Hematopoietic multipotent progenitor cell (in vitro differentiated cells): ENCODE measurements around the gene NR3C1. TPM values are rescaled to one million over a fixed set of nuclear protein-coding genes. Genes with fewer than 3 reads are reported as not detected.
A peak's percentile ranks its signal among the peaks of the same experiment; 100 is the strongest.

ENCODE experiments used
- DNase-seq, 3 donors: peaks; one replicate each; pipeline ENCODE4 v3.0.0-alpha.2; 2011 to 2015; ENCODE audit warnings: low read depth in 2 of 3, low spot score in 2 of 3
- total RNA-seq: library from RNA; depleted of rRNA; stranded (reverse); fragments of >200 nt; gene quantifications from one replicate; pipeline ENCODE4 v1.2.3, GENCODE V29; 2012

NR3C1 gene
- total RNA-seq, 1 donor, result 39.9 TPM

DNA sequence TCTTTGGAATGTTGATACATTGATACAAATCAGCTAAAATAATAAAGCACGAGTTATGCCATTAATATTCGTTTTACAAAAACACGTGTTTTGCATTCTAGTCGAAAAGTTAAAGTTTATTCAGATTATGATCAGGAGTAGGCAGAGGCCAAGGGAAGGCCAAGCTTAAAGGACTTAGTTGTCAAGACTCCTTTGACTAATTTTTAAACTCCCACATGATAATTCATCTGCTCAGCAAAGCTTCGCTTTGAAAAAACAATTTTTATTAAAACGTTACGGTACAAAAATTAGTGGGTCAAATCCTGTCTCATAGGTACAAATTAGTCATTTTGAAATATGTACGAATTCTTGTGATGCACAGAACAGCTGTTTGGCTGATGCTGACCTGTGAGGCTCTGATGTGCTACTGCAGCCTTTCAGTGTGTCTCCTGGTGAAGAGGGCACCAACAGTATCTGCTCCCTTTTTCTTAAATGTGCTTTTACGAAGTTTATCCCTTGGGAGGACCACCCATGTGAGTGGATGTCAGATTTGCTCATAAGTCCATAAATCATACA, 23.0 kb upstream of the NR3C1 start:
- no peak for DNase-seq

DNA sequence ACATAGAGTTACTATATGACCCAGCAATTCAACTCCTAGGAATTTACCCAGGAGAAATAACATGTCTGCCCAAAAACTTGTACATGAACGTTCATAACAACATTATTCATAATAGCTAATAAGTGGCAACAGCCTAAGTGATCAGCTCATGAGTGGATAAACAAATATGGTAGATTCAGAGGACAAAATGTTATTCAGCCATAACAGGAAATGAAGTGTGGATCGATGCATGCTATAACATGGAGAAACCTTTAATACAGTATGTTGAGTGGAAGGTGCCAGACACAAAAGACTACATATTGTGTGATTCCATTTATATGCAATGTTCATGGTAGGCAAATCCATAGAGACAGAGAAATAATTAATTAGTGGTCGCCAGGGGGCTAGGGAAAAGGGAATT, 22.3 kb upstream of the NR3C1 start:
- DNase-seq, result no peak

DNA sequence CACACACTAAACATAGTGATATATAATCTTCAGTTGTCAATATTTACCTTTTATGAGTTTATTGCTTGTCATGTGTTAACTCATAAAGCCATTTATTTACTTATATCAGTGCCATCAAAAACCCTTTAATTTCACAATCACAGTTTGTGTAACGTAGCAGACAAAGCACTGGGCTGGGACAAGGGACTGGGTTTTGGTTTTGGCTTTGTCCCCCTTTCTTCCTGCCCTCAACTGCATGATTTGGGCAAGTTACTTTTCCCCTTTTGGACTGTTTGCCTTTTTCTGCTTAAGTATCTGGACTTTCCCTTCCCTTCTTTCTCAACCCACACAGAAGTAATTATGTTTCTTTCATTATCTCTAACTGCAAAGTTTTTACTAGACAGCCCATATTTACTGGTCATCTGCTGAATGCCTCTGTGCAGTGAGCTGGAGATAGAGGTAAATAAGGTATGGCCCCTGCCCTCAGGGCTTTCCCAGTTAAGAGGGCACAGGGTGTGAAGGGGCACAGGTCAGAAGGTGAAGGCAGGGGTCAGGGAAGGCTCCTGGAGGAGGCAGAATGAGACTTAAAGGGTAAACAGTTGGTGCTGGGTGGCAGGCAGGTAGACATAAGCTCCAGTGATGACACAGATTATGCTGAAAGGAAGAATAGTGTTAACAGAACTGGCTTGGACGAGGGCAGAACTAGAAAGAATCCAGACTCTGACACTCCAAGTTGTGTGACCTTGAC, 14.8 kb upstream of the NR3C1 start:
- DNase-seq, result no peak

DNA sequence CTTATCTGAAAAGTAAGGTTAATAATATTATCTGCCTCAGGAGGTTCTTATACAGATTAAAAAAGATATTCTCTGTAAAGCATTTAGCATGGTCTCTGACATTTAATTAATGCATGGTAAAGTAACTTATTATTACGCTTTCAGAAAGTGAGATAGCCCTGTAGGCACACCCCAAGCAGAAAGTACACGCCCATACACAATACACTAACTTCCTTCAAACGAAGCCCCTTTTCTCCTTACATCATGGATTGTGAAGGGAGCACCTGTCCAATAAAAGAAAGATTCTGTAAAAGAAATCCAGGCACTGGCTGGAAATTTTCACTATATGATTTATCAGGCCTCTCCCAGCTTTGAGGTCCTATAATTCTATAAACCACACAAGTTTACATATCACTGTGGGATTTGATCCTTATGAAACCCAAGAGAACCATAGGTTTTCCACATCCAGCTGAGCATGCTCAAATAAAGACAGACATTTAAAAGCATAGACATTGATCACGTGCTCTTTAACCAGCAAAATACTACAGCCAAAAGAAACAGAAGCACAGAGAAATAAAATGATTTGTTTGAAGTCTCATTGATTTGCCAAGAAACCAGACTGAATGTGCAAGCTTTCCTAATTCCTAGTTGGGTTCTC, 14.1 kb upstream of the NR3C1 start:
- DNase-seq, result no peak

DNA sequence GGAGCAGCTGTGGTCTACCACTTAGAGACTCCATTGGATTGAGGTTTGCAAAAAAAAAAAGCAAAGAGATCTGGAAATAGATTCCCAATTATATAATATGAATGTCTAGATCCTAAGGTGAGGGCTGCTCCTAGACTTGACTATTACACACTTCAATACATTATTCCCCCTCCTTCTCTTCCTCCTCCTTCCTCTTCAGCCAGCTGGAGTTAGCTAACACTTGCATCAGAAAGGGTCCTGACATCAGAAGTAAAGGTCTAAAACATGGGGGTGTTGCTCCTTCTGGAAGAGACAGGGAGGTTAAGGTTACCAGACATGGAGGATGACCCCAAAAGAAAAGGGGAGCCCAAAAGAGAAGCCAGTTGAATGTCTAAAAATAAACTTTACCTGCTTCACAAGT, 12.9 kb upstream of the NR3C1 start:
- no peak for DNase-seq

DNA sequence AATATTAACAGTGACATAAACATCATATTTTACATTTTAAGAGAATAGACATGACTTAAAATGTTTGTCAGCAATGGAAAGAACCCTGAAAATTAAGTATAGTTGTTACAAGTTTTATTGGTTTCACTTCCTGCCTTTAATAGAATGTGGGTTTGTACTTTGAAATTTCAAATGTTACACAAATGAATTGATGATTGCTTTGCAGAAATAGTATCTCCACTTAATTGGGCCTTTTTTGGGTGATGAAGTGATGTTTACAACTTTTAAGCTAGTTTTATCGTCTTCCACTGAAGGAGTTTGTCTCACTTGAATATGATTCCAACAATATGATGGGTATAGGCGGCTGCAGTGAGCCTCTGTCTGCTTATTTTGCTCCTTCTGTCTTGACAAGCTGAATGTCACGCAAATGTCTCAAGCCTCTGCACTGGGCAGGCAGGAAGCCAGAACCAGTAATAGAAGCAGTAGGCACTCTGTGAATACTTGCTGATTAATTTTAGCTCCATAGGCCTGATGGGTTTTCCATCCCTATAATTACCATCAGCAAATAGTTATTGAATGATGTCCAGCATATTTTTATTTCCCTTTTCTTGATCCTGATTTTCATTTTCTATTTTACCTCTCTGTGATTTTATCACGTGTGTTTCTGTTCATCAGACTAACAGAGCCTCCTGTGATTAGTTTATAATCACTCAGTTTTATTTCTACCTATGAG, 10.6 kb upstream of the NR3C1 start:
- DNase-seq, result no peak

DNA sequence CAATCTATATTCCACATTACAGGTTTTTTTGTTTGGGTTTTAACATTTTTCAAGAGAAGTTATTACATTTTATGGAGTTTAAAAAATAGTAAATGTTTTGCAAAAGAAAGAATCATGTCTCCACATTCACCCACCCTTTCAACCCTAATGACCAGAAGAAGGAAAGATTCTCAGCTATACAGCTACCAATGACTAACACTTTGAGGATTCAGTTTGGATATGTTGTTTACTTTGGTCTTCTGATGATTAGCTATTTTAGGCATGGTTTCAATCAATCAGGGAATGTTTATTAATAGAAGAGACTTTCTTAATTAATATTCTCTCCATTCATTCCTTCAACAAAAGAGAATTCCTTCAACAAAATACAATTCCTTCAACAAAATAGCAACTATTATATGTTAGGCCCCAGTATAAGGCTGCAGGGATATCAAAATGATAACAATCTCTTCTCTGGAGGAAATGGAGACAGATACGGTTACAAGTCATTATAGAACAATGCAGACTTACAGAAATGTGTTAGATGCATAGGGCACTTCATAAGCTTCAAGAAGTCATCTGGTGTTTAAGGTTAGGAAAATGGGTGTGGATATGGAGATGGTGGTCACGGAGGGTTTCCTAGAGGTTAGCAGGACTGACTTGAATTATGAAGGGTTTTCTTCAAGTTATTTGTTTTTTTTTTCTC, 9.3 kb upstream of the NR3C1 start:
- DNase-seq, result no peak

DNA sequence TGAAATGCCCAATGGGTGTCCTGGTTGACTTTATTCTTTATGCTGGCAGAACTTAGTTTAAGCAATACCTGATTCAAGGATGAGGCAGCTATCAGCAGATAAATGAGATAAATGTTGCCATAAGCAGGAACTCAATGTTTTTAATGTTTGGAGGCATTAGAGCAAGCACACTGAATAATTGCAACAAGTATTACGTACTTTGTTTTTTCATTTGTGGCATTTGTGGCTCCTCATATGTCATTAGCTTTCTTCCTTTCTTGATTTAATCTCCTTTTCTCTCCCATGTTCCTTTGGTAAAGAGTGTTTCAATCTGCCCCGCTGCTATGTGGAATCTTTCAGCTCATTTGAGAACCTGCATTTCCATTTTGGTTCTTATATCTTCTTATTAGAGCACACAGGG, 6.4 kb upstream of the NR3C1 start:
- no peak for DNase-seq

DNA sequence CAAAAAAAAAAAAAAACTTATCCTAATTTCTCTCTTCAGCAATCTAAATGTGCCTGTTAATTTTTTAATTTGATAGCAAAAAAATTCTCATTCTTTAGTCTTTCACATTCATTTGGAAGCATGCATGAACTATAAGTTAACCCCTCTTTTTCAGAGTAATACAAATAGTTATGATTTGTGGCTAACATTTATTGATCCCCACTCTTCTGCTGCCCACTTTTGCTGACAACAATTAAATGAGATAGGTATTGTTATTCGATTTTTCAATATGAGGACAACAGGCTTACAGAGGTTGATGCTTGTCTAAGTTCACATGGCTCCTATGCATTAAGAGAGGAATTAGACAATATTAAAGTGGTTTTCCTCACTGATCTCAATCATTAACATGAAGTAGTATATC, 2.9 kb upstream of the NR3C1 start:
- no peak for DNase-seq

DNA sequence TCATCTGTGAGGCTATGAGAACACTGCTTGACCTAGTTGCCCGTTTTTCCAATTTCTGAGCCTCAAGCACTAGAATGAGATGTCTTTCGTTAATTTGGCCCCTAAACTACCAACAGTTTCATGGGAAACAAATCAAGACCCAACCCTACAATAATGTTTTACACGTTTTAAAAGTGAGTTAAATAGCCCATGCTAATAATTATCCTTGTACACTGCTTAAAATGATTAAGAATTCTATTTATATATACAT, 2.3 kb upstream of the NR3C1 start:
- no peak for DNase-seq

DNA sequence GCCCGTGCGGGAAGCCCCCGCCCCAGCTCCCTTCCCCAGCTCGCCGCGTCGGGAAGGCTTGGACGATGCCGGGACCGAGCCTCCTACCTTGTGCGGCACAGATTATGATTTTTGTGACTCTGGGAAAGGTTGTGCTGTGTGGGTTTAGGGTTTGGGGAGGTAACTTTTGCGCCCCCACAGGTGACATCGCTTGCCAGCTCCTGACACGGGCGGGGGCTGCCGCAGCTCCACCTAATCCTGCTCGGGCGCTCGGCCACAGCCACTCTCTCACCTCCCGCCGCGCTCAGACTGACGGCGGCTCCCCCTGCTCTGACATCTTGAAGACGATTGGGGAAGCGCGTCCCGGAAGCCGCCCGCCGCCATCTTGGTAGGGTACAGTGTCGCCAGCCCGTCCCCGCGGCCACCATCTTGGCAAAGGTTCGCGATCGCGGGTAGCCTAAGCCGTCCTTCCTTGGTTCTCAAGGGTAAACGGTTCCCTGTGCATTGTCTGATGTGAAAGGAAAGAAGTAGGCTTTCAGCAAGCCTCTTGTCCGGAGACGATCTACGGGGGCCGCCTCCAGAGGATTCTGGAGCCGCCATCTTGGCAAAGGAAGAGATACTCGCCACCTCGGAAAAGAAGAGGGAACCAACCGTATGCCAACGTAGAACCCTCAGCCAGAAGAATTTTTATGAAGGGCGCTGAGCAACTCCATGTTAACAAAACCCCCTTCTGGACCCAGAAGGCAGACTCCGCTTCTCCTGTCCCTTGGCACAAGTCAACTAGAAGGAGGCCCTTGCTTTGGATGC, 1.8 kb upstream of the NR3C1 start:
- peak; percentile 87 to 91 (median 88) for DNase-seq

DNA sequence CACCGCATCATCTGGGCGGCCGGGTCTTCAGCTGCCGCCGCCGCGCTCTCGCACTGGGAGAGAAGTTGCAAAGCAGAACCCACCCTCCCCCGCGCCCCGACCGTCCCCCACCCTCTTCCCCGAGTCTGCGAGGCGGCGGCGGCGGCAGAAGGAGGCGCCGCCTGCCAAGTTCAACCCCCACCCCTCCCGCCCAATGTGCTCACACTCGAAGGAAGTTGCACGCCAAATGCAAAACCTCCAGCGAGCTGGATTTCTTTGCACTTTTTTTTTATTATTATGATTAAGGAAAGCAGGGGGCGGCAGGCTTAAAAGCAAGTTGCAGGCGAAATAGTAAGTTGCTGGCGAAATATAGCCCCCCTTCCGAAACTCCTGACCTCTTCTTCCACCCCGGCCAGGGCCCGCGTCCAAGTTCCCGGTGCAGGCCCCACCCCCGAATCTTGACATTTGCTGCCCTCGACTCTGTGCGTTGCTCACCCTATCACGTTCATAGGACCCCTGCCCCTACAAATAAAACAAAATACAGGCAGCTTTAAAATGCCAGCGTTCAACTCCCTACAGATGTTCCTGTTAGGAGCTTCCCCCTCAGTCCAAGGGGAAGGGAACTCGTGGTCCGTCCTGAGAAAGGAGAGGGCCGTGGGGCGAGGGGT, 1.1 kb upstream of the NR3C1 start:
- peak; percentile 55 to 91 (median 82) for DNase-seq

DNA sequence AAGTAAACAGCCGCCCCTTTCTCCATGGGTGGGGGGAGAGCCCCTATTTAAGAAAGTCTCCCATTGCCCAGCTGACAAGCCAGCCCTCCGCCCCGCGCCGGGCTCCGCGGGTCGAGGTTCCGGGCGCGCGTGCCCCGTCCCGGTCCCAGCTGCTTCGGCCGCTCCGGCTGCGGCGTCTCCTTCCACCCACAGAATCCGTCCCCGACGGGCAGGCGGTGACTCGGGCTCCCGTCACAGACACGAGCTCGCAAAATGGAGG, 223 bp downstream of the NR3C1 start:
- peak in 1 of 3 donors; percentile 83 for DNase-seq

DNA sequence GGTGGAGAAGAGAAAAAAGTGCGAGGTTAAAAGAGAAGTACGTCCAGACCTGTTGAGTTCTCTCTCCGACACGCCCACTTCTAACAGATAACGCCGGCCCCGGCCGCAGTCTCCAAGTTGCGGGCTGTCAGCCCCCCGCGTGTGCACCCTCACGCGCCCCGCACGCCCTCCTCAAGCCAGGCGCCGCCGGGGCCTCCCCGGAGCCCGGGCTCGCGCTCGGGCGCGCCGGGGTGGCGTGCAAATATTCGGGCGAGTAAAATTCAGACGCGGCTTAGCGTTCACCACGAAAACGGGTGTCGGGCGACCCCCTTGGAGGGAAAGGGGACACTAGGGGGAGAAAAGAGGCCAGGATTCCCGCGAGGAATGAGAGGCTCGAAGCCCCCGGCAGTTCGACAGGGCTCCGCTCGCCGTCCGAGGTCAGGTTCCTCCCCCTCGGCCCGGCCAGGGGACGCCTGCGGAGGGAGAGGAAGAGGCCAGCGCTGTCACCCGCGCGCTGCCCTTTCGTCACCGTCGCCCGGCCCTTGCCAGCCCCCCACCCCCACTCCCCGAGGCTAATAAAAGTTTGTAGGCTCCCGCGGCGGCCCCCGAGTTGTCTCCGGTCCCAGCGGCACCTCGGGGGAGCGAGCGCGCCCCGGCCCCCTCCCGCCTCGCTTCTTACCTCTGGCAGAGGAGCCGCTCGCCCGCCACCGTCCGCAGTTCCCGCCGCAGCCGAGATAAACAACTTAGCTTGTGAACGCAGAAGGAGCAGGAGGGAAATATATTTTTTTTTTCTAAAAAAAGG, 743 bp downstream of the NR3C1 start:
- peak in 2 of 3 donors; percentile 60 to 63 for DNase-seq

DNA sequence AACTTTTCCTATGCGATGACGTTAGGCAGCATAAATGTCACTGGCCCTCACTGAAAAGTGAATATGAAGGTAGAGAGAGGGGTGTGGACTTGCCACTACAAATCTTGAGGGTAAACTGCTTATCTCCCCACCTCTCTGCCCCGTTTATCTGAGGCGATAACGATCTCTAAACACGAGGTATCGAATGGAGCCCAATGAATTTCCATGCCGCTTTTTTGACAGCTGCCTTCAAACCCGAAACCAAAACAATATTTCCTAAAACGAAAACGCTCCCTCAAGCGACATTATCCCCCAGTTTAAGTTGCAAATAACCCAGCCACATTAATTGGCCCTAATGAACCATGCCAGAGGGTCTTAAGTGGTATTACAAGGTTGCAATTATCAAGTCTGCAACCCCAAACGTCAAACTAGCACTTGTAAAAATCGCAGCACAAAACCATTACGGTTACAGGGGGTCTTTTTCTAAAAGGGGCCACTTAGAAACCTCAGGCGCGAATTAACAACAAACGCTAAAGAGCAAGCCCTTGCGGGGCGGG, 1.4 kb downstream of the NR3C1 start:
- DNase-seq, result peak in 2 of 3 donors; percentile 16 to 22

DNA sequence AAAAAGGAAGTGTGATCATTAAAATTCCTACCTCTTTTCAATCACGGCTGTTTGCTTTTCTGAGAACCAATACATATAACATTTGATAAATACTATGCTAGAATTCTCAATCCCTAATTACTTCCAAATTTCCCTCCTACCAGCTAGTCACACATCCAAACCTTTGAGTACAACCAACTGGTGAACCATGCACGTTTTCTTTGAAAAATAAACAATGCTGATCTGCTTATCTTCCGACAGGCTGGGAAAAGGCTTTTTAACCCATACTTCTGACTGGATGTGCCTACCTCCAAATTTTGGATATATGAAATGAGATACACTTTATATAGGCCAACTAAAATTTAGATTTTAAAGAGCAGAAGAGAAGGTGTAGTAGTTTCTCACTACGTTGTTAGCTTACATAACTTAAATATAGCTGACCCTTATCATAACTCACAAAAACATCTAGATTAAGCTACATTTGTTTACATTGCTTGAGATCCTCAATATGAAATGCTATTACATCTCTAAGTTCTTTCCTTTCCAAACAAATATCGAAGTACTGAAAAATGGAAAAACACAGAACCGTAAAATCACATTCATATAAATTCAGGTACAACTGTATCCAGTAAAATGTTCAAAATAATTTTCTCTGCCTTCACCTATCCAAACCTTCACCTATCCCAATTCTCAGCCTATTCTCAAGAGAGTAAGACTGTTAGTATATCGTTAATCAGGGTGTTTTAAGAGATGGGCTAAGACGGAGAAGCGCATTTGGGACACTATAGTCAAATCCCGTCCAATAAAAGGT, 2.1 kb downstream of the NR3C1 start:
- no peak for DNase-seq

DNA sequence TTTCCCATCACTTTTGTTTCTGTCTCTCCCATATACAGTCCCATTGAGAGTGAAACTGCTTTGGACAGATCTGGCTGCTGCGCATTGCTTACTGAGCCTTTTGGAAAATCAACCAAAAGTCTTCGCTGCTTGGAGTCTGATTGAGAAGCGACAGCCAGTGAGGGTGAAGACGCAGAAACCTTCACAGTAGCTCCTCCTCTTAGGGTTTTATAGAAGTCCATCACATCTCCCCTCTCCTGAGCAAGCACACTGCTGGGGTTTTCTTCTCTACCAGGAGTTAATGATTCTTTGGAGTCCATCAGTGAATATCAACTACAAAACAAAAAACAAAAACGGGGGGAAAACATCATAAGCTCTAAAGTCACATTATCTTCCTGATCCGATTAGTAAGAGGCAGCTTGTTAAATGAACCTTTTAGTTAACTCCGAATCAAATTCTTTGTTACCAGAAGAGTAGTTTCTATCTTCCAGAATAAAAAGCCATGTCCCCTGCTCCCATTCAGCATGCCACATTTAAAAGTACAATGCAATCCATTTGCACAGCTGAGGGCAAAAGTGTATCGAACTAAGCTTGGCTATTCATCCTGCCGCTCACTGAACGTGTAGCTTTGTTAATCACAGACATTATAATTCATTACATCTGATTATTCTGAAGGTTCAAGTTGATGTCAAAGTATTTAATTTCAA, 2.8 kb downstream of the NR3C1 start:
- DNase-seq, result no peak
